HepG2 (cell line): ENCODE data around the gene DNAJC5. TPM values are rescaled to one million over a fixed set of nuclear protein-coding genes. Genes with fewer than 3 reads are reported as not detected.

Source experiments
- BCLAF1 ChIP-seq: fragments of 450-650 bp; IDR thresholded peaks from 2 replicates; pipeline ENCODE4 v1.6.1; 2017; ENCODE audit warnings: mild to moderate bottlenecking
- DMAP1 ChIP-seq: IDR thresholded peaks from 2 replicates; pipeline ENCODE4 v1.6.1; 2016
- DR1 ChIP-seq: sonication (generic); formaldehyde crosslinking; IDR thresholded peaks from 2 replicates; pipeline ENCODE4 v1.8.0; 2021; ENCODE audit warnings: mild to moderate bottlenecking, missing genetic modification reagents, inconsistent platforms
- MYC ChIP-seq: sonication (generic); formaldehyde crosslinking; IDR thresholded peaks from 2 replicates; pipeline ENCODE4 v1.9.0; 2021; ENCODE audit warnings: missing genetic modification reagents, borderline replicate concordance
- SKI ChIP-seq: fragments of 450-650 bp; IDR thresholded peaks from one replicate; pipeline ENCODE4 v1.6.1; 2018; ENCODE audit warnings: mild to moderate bottlenecking; ENCODE audit not compliant: partially characterized antibody
- TFDP1 ChIP-seq: IDR thresholded peaks from 2 replicates; pipeline ENCODE4 v1.6.1; 2016; ENCODE audit warnings: missing compliant biosample characterization, missing genetic modification reagents, borderline replicate concordance
- ZFY ChIP-seq: sonication (generic); formaldehyde crosslinking; IDR thresholded peaks from 2 replicates; pipeline ENCODE4 v1.4.0; 2020; ENCODE audit warnings: missing genetic modification reagents
- ZNF264 ChIP-seq: sonication (generic); formaldehyde crosslinking; IDR thresholded peaks from 2 replicates; pipeline ENCODE4 v1.4.0; 2020; ENCODE audit warnings: missing genetic modification reagents
- ZNF280B ChIP-seq: sonication (generic); formaldehyde crosslinking; IDR thresholded peaks from 2 replicates; pipeline ENCODE4 v1.5.0; 2020; ENCODE audit warnings: missing genetic modification reagents, mild to moderate bottlenecking, borderline replicate concordance
- ZNF333 ChIP-seq: sonication (generic); formaldehyde crosslinking; IDR thresholded peaks from 2 replicates; pipeline ENCODE4 v1.4.0; 2020; ENCODE audit warnings: mild to moderate bottlenecking, missing genetic modification reagents, borderline replicate concordance
- ZNF407 ChIP-seq: sonication (generic); formaldehyde crosslinking; IDR thresholded peaks from one replicate; pipeline ENCODE4 v1.5.1; 2020; ENCODE audit warnings: mild to moderate bottlenecking, missing genetic modification reagents; ENCODE audit errors: not compliant biosample characterization
- ZNF703 ChIP-seq: sonication (generic); formaldehyde crosslinking; IDR thresholded peaks from 2 replicates; pipeline ENCODE4 v1.5.1; 2020; ENCODE audit warnings: missing genetic modification reagents, mild to moderate bottlenecking, moderate library complexity, borderline replicate concordance
- polyA plus RNA-seq, 8 experiments: library from polyadenylated mRNA; depleted of rRNA in 3 of 8; stranded (reverse) in 7 of 8; unstranded in 1 of 8; fragments of >200 nt; fragmentation: Illumina TruSeq in 4 of 8; extraction: Trizol in 4 of 8; gene quantifications; 2 replicates each; pipeline versions ENCODE4 v1.2.1 to v1.2.3, GENCODE V29; 2011 to 2016; ENCODE audit warnings: low read depth in 4 of 8, missing spikeins in 1 of 8, mixed read lengths in 1 of 8; ENCODE audit not compliant: insufficient read depth in 1 of 8
- total RNA-seq, 5 experiments: library from RNA; depleted of rRNA; stranded (reverse); fragments of >200 nt; fragmentation: Illumina TruSeq; extraction: Trizol; gene quantifications; 2 replicates each; pipeline ENCODE4 v1.2.3, GENCODE V29; 2016; ENCODE audit warnings: low read depth in 1 of 5

The DNAJC5 gene
- total and polyA plus RNA-seq, 2 of the 13 experiments (the other 11 are each of a cell fraction or from before 2014, with no cell fraction given) = 42.8 to 64.5 TPM

GRCh38 chr20:63863021-63863797 is 31.7 kb upstream of the DNAJC5 start (continued):
- TF ChIP-seq ZNF407 (CRISPR knock-in tag) = peak; percentile 12
- TF ChIP-seq ZNF264 (CRISPR knock-in tag) = 0 out of 2 replicates have a peak, but pooled peaks have one; percentile 41
- no peak for TF ChIP-seq ZNF703 (CRISPR knock-in tag)
- TF ChIP-seq ZNF333 (CRISPR knock-in tag) = peak; percentile 68; the same call in 1 of the 2 replicates
- 0 out of 2 replicates have a peak, but pooled peaks have one; percentile 20 for TF ChIP-seq TFDP1 (CRISPR knock-in tag)
- TF ChIP-seq DMAP1 = 0 out of 2 replicates have a peak, but pooled peaks have one; percentile 26
- 0 out of 2 replicates have a peak, but pooled peaks have one; percentile 87 for TF ChIP-seq ZFY (CRISPR knock-in tag)
- TF ChIP-seq BCLAF1 = no peak
- TF ChIP-seq SKI = peak; percentile 12
- TF ChIP-seq ZNF280B (CRISPR knock-in tag) = 0 out of 2 replicates have a peak, but pooled peaks have one; percentile 13
- TF ChIP-seq MYC (CRISPR knock-in tag) = peak; percentile 82; the same call in 1 of the 2 replicates
- TF ChIP-seq DR1 (CRISPR knock-in tag) = peak; percentile 76
